ENCODE measurements around the gene CDH16.

The CDH16 gene

GRCh38 chr16:66917741-66918140 lies 944 bp downstream of the CDH16 start:
- Histone ChIP-seq H3K4me3 (ENCODE audit: low read depth, low read length) (no peak overlapping the region), H3K4me1 (peaks cover 15% of the 10 kb centered on the region), H3K27me3 (no peaks in the 10 kb centered on the region), H3K9me3 (no peaks in the 10 kb centered on the region), H3K36me3 (no peaks in the 10 kb centered on the region)
- TF ChIP-seq, protein P1, sequence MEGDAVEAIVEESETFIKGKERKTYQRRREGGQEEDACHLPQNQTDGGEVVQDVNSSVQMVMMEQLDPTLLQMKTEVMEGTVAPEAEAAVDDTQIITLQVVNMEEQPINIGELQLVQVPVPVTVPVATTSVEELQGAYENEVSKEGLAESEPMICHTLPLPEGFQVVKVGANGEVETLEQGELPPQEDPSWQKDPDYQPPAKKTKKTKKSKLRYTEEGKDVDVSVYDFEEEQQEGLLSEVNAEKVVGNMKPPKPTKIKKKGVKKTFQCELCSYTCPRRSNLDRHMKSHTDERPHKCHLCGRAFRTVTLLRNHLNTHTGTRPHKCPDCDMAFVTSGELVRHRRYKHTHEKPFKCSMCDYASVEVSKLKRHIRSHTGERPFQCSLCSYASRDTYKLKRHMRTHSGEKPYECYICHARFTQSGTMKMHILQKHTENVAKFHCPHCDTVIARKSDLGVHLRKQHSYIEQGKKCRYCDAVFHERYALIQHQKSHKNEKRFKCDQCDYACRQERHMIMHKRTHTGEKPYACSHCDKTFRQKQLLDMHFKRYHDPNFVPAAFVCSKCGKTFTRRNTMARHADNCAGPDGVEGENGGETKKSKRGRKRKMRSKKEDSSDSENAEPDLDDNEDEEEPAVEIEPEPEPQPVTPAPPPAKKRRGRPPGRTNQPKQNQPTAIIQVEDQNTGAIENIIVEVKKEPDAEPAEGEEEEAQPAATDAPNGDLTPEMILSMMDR (IDR thresholded peaks at IDR 0.05; ENCODE audit: low read depth, low read length), result no peak
- DNase-seq, result no peak

DNA sequence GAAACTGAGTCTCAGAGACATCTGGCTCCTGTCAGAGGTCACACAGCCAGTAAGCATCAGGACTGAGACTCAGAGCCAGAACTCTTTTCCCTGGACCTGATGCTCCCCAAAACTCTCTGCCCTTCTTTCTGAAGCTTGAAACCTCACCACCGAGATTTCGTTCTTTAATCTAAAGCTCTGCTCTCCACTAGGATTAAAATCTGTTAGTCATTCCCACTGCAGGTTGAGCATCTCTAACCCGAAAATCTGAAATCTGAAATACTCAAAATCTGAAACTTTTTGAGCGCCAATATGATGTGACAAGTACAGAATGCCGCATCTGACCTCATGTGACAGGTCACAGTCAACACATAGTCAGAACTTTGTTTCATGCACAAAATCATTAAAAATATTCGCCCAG lies 2.2 kb downstream of the CDH16 start:
- Histone ChIP-seq H3K9me3 (no peaks in the 10 kb centered on the region), H3K27me3 (no peaks in the 10 kb centered on the region), H3K36me3 (no peaks in the 10 kb centered on the region), H3K4me1 (peaks cover 14% of the 10 kb centered on the region), H3K4me3 (ENCODE audit: low read depth, low read length) (no peak overlapping the region)
- TF ChIP-seq, protein P1 (IDR thresholded peaks at IDR 0.05; ENCODE audit: low read depth, low read length), result no peak
- DNase-seq, result no peak

DNA sequence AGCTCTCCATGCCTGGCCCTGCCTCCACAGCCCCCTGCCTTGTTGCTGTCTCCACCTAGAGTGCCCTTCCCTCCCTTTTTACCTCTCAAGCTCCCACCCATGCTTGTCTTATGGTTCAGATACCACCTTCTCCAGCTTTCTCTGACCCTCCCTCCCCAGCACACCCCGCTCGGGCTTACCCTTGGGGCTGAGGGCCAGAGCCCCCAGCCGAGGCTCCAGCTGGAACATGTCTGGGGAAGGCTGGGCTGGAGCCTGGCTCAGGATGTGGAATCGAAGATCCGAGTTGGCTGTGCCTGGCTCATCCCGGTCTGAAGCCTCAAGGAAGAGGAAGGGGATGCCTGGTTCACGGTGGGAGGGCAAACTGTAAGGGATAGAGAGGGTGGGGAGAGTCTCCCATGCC lies 3.6 kb downstream of the CDH16 start:
- DNase-seq, result no peak
- H3K4me3 ChIP-seq (ENCODE audit: low read depth, low read length), result no peak overlapping the region

DNA sequence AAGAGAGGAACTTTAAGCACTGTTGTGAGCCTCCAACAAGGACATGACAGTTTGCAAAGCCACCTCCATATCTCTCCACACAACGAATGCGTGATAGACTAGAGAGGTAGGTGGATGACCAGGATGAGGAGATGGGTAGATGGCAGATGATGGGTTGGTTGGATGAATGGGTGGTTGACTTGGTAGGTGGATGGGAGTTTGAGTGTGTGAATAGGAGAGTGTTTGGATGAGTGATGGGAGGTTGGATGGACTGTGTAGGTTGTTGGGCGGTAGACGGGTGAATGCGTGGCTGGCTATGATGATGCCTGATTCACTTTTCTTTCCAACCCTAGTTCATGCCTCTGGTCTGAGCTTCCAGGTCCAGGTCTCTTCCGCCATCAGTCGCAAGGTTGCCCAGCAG lies 4.1 kb downstream of the CDH16 start:
- no peak overlapping the region for H3K4me3 ChIP-seq (ENCODE audit: low read depth, low read length)
- no peak for DNase-seq
- no peaks in the 10 kb centered on the region for H3K9me3 ChIP-seq
- TF ChIP-seq, protein P1 (IDR thresholded peaks at IDR 0.05; ENCODE audit: low read depth, low read length), result no peak
- no peaks in the 10 kb centered on the region for H3K36me3 ChIP-seq
- H3K27me3 ChIP-seq, result no peaks in the 10 kb centered on the region
- H3K4me1 ChIP-seq, result peaks cover 9% of the 10 kb centered on the region

More for the DNA sequence above, 3.6 kb downstream of the CDH16 start:
- no peaks in the 10 kb centered on the region for H3K27me3 ChIP-seq
- peaks cover 14% of the 10 kb centered on the region for H3K4me1 ChIP-seq
- TF ChIP-seq, protein P1 (IDR thresholded peaks at IDR 0.05; ENCODE audit: low read depth, low read length), result no peak
- H3K36me3 ChIP-seq, result no peaks in the 10 kb centered on the region
- H3K9me3 ChIP-seq, result no peaks in the 10 kb centered on the region

GRCh38 chr16:66913711-66914110 lies 5.0 kb downstream of the CDH16 start:
- H3K36me3 ChIP-seq, result no peaks in the 10 kb centered on the region
- no peak for DNase-seq
- H3K9me3 ChIP-seq, result no peaks in the 10 kb centered on the region
- H3K27me3 ChIP-seq, result no peaks in the 10 kb centered on the region
- TF ChIP-seq, protein P1 (IDR thresholded peaks at IDR 0.05; ENCODE audit: low read depth, low read length), result no peak
- 0 out of 2 replicates have a peak, but pooled peaks cover under 1% of the 10 kb centered on the region for H3K4me1 ChIP-seq
- no peak overlapping the region for H3K4me3 ChIP-seq (ENCODE audit: low read depth, low read length)

DNA sequence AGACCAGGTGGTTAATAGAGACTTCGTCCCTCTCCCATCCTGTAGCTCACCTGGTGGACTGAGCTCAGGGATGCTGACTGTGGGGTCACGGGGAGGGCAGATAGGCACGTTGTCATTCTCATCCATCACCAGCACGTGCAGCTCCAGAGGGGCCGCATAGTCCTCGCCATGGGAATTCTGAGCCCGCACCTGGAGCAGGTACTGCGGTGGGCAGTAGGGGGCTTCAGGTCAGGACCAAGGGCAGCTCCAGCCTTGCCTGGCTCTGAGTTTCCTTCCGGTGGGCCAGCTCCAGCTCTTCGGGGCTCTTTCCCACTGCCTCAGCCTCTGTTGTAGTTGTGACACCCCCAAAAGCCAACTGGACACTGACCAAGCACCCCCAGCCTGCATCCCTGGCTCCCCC lies 5.6 kb downstream of the CDH16 start:
- H3K27me3 ChIP-seq, result no peaks in the 10 kb centered on the region
- TF ChIP-seq, protein P1 (IDR thresholded peaks at IDR 0.05; ENCODE audit: low read depth, low read length), result no peak
- H3K4me1 ChIP-seq, result no peaks in the 10 kb centered on the region
- no peaks in the 10 kb centered on the region for H3K36me3 ChIP-seq
- no peak overlapping the region for H3K4me3 ChIP-seq (ENCODE audit: low read depth, low read length)
- H3K9me3 ChIP-seq, result no peaks in the 10 kb centered on the region
- no peak for DNase-seq
